Fibroblast of lung (primary cell): Measurements from ENCODE around the gene ZNF697. TPM values are rescaled to one million over a fixed set of nuclear protein-coding genes. Genes with fewer than 3 reads are reported as not detected.
"Not testable (repeated sequence)": the region's sequence is repeated elsewhere in the genome, so short reads cannot be mapped to it uniquely, and the experiment has no call there.

Experiments used
- DNase-seq, 2 donors: peaks; one replicate each; pipeline versions ENCODE4 v3.0.0 to v3.0.0-alpha.2; 2010; ENCODE audit warnings: low read depth in 2 of 2
- H2AFZ ChIP-seq: 2 replicates; pipeline ENCODE4 v1.5.1; 2012; ENCODE audit warnings: low read length, control low read depth, inconsistent platforms
- H3K27ac ChIP-seq: 2 replicates; pipeline ENCODE4 v1.5.1; 2011; ENCODE audit warnings: low read length, control low read depth; ENCODE audit not compliant: insufficient read depth
- H3K27me3 ChIP-seq: 2 replicates; pipeline ENCODE4 v1.5.1; 2011; ENCODE audit warnings: mild to moderate bottlenecking, low read length; ENCODE audit not compliant: control insufficient read depth, insufficient read depth
- H3K36me3 ChIP-seq: 2 replicates; pipeline ENCODE4 v1.5.1; 2011; ENCODE audit warnings: low read length; ENCODE audit not compliant: control insufficient read depth, insufficient read depth
- H3K4me1 ChIP-seq: 2 replicates; pipeline ENCODE4 v1.5.1; 2011; ENCODE audit warnings: low read length; ENCODE audit not compliant: control insufficient read depth, insufficient read depth; ENCODE audit errors: extremely low read depth
- H3K4me2 ChIP-seq: 2 replicates; pipeline ENCODE4 v1.5.1; 2011; ENCODE audit warnings: low read length, control low read depth; ENCODE audit not compliant: insufficient read depth; ENCODE audit errors: extremely low read depth
- H3K4me3 ChIP-seq, 4 experiments: fragments of 200-600 bp in 1 of 4; sonication (generic) in 1 of 4; replicated peaks in 1 of 4; 2 replicates each; pipeline ENCODE4 v1.5.1; 2011 to 2016; ENCODE audit warnings: low read length in 4 of 4, low read depth in 3 of 4, mild to moderate bottlenecking in 3 of 4, control low read depth in 2 of 4, inconsistent platforms in 1 of 4, mixed read lengths in 1 of 4; ENCODE audit not compliant: insufficient read depth in 1 of 4; ENCODE audit errors: control extremely low read depth in 1 of 4
- H3K79me2 ChIP-seq: 2 replicates; pipeline ENCODE4 v1.5.1; 2012; ENCODE audit warnings: mild to moderate bottlenecking, low read length, inconsistent platforms; ENCODE audit not compliant: control insufficient read depth, insufficient read depth
- H3K9ac ChIP-seq: 2 replicates; pipeline ENCODE4 v1.5.1; 2011; ENCODE audit warnings: mild to moderate bottlenecking, low read length, control low read depth; ENCODE audit not compliant: insufficient read depth
- H3K9me3 ChIP-seq: 2 replicates; pipeline ENCODE4 v1.5.1; 2012; ENCODE audit warnings: low read depth, low read length; ENCODE audit not compliant: control insufficient read depth, insufficient read depth
- H4K20me1 ChIP-seq: 2 replicates; pipeline ENCODE4 v1.5.1; 2011; ENCODE audit warnings: low read length; ENCODE audit not compliant: control insufficient read depth, insufficient read depth; ENCODE audit errors: extremely low read depth
- EZH2 ChIP-seq: IDR thresholded peaks from 2 replicates; pipeline ENCODE4 v1.5.1; 2012; ENCODE audit warnings: low read length, control low read depth, mild to moderate bottlenecking; ENCODE audit errors: missing control alignments
- polyA plus RNA-seq, 2 donors: library from polyadenylated mRNA; depleted of rRNA in 1 of 2; stranded (reverse) in 1 of 2; unstranded in 1 of 2; fragments of >200 nt; gene quantifications; 2 replicates each; pipeline ENCODE4 v1.2.1, GENCODE V29; 2011 to 2012; ENCODE audit warnings: missing spikeins in 1 of 2
- total RNA-seq: library from RNA; depleted of rRNA; stranded (reverse); fragments of >200 nt; gene quantifications from 2 replicates; pipeline ENCODE4 v1.2.1, GENCODE V29; 2014
- TF ChIP-seq, protein P1 (sequence below), 2 donors: IDR thresholded peaks in 1 of 2; conservative IDR thresholded peaks in 1 of 2; 1 replicate in 1 of 2; 2 replicates in 1 of 2; pipeline ENCODE4 v1.5.1; 2011 to 2012; ENCODE audit warnings: low read length in 2 of 2, control low read depth in 1 of 2, inconsistent platforms in 1 of 2, low read depth in 1 of 2, mild to moderate bottlenecking in 1 of 2

Gene ZNF697
- total and polyA plus RNA-seq, 2 donors (not counting 1 experiment from before 2014, with no cell fraction given), result 9.6 to 23.0 TPM

DNA sequence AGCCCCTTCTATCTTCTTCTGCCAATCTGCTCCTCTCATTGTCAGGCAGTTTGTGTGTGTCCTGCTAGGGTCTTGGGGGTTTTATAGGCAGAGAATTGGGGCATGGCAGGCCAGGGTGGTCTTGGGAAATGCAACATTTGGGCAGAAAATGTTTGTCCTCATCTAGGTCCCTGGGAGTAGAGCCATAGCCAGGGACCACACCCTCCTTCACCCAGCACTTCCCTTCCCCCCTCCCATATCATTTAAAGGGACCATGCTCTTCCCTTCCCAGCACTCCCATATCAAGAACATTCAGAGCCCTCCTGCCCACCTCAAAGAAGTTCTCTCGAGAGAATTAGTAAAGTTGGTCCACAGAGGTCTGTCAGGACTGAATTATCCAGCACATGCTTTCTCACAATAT is 41.7 kb downstream of the ZNF697 start:
- Histone ChIP-seq H3K4me1 (no peaks in the 10 kb centered on the region), H2AFZ (no peak overlapping the region), H3K9ac (no peak overlapping the region), H4K20me1 (no peaks in the 10 kb centered on the region), H3K4me3 (no peak overlapping the region), H3K36me3 (no peaks in the 10 kb centered on the region), H3K79me2 (no peaks in the 10 kb centered on the region), H3K27me3 (no peaks in the 10 kb centered on the region), H3K27ac (no peak overlapping the region), H3K4me2 (no peak overlapping the region), H3K9me3 (no peaks in the 10 kb centered on the region)
- TF ChIP-seq, protein P1, sequence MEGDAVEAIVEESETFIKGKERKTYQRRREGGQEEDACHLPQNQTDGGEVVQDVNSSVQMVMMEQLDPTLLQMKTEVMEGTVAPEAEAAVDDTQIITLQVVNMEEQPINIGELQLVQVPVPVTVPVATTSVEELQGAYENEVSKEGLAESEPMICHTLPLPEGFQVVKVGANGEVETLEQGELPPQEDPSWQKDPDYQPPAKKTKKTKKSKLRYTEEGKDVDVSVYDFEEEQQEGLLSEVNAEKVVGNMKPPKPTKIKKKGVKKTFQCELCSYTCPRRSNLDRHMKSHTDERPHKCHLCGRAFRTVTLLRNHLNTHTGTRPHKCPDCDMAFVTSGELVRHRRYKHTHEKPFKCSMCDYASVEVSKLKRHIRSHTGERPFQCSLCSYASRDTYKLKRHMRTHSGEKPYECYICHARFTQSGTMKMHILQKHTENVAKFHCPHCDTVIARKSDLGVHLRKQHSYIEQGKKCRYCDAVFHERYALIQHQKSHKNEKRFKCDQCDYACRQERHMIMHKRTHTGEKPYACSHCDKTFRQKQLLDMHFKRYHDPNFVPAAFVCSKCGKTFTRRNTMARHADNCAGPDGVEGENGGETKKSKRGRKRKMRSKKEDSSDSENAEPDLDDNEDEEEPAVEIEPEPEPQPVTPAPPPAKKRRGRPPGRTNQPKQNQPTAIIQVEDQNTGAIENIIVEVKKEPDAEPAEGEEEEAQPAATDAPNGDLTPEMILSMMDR (conservative IDR thresholded peaks at IDR 0.05 in 1 of 2, IDR thresholded peaks at IDR 0.05 in 1 of 2; ENCODE audit: low read depth in 1 of 2, low read length in 2 of 2), result no peak
- TF ChIP-seq EZH2, result no peak
- DNase-seq, result no peak

DNA sequence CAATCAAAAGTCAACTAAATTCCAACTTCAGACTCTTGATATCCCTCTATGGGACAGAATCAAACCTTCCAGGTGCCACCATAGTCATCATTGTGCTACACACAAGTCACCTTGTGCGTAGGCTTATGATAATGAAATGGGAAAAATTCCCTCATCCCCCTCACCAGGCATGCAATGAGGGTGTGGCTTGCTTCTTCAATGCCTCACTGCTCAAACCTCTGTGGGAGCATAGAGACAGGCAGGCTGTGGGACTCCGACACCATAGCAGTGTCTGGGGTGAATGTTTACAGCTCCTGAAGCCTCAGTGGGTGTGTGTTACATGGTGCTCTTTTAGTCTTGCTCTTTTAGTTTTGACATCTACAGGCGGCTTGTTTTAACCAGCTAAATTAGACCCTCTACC is 42.4 kb downstream of the ZNF697 start:
- Histone ChIP-seq H3K9me3 (no peaks in the 10 kb centered on the region), H3K27me3 (no peaks in the 10 kb centered on the region), H4K20me1 (no peaks in the 10 kb centered on the region), H3K4me1 (no peaks in the 10 kb centered on the region), H3K4me2 (no peak overlapping the region), H3K9ac (no peak overlapping the region), H3K79me2 (no peaks in the 10 kb centered on the region), H3K4me3 (no peak overlapping the region), H3K27ac (no peak overlapping the region), H3K36me3 (no peaks in the 10 kb centered on the region), H2AFZ (no peak overlapping the region)
- TF ChIP-seq, protein P1 (conservative IDR thresholded peaks at IDR 0.05 in 1 of 2, IDR thresholded peaks at IDR 0.05 in 1 of 2; ENCODE audit: low read depth in 1 of 2, low read length in 2 of 2), result no peak
- no peak for TF ChIP-seq EZH2
- no peak for DNase-seq

DNA sequence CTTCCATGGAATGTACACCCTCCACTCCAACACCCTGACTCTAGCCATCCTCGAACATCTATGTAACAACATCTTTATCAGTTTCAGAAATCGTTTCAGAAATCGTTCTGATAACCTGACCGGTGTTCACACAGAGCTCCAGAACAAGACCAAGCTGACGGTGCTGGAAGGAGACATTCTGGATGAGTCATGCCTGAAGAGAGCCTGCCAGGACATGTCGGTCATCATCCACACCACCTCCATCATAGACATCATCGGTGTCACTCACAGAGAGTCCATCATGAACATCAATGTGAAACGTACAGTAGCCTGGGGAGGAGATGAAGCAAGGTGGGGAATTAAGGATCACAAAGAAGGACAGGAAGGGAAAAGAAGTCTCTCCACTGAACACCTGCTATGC is 43.0 kb downstream of the ZNF697 start:
- not testable (repeated sequence) for H3K36me3 ChIP-seq, H3K9me3 ChIP-seq, DNase-seq, H3K27ac ChIP-seq, H3K4me2 ChIP-seq, H3K79me2 ChIP-seq, H3K9ac ChIP-seq, H3K4me3 ChIP-seq, H4K20me1 ChIP-seq, H2AFZ ChIP-seq, H3K27me3 ChIP-seq, H3K4me1 ChIP-seq
